Panc1 (cell line): ENCODE results near the gene HHLA2. TPM values are rescaled to one million over a fixed set of nuclear protein-coding genes. Genes with fewer than 3 reads are reported as not detected.

Source experiments
- total RNA-seq: library from RNA; stranded (reverse); gene quantifications from one replicate; pipeline ENCODE4 v1.2.1, GENCODE V29; 2021; ENCODE audit not compliant: unreplicated experiment

Gene HHLA2
- total RNA-seq, 1 experiment from 2014 or later, result not detected

Other genes with a start within 250 kb of the HHLA2 start
- gene CD47, start 205.5 kb upstream of the HHLA2 start, total RNA-seq, result 89.7 TPM
- gene IFT57, start 74.1 kb upstream of the HHLA2 start, total RNA-seq, result 45.7 TPM
- 1.2 TPM for gene MYH15, start 214.0 kb downstream of the HHLA2 start, total RNA-seq